GM12892 (cell line): ENCODE data around the gene OSTF1.

Source experiments
- POLR2A ChIP-seq: IDR thresholded peaks from 2 replicates; pipeline ENCODE4 v1.6.1; 2011; ENCODE audit warnings: low read depth, low read length, control low read depth
- POLR2AphosphoS5 ChIP-seq: IDR thresholded peaks from 2 replicates; pipeline ENCODE4 v1.6.1; 2011; ENCODE audit warnings: low read depth, low read length, control low read depth

GRCh38 chr9:75117564-75117963, 29.2 kb downstream of the OSTF1 start:
- TF ChIP-seq POLR2AphosphoS5: no peak
- TF ChIP-seq POLR2A: no peak
